ENCODE results near the gene GALNT9.

DNA sequence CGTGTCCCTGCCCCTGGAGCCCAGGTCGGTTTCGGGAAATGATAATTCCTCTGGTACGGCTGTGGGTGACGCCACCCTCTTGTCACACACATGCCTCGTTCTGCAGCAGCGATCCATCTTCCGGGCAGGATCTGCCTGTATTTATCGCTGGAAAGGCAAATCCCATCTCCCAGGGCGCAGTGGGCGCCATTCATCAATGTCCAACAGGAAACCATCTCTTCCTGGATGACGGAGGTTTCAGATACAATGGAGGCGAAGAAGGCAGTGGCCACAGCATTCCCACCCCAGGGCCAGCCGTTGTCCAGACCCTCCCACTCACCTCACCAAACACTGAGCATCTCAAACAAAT is 110.9 kb downstream of the GALNT9 start:
- TF ChIP-seq CTCF (IDR thresholded peaks at IDR 0.05) (no peak), POLR2A (IDR thresholded peaks at IDR 0.05; ENCODE audit: low read length) (no peak), JUN (IDR thresholded peaks at IDR 0.05) (no peak), MAFK (IDR thresholded peaks at IDR 0.05; ENCODE audit: partially characterized antibody) (no peak), HOXA7 (CRISPR knock-in tag; IDR thresholded peaks at IDR 0.05) (no peak)
- TF ChIP-seq, protein P1, sequence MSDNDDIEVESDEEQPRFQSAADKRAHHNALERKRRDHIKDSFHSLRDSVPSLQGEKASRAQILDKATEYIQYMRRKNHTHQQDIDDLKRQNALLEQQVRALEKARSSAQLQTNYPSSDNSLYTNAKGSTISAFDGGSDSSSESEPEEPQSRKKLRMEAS (IDR thresholded peaks at IDR 0.05), result no peak

Measured in A549 (cell line).